Endothelial cell (in vitro differentiated cells): ENCODE data around the gene MYH11. TPM values are rescaled to one million over a fixed set of nuclear protein-coding genes. Genes with fewer than 3 reads are reported as not detected.

Experiments
- DNase-seq: peaks from one replicate; pipeline ENCODE4 v3.0.0; 2021; ENCODE audit warnings: low spot score
- H3K27ac Mint-ChIP-seq: one replicate; pipeline ENCODE4 v1.8.0; 2021; ENCODE audit warnings: mixed read lengths, inconsistent platforms; ENCODE audit not compliant: unreplicated experiment
- H3K27me3 Mint-ChIP-seq: one replicate; pipeline ENCODE4 v1.8.0; 2021; ENCODE audit warnings: mild to moderate bottlenecking, moderate library complexity, mixed read lengths, inconsistent platforms; ENCODE audit not compliant: unreplicated experiment
- H3K36me3 Mint-ChIP-seq: one replicate; pipeline ENCODE4 v1.8.0; 2021; ENCODE audit warnings: mild to moderate bottlenecking, low read depth, mixed read lengths, inconsistent platforms; ENCODE audit not compliant: unreplicated experiment
- H3K4me1 Mint-ChIP-seq: one replicate; pipeline ENCODE4 v1.8.0; 2021; ENCODE audit warnings: mild to moderate bottlenecking, mixed read lengths, inconsistent platforms; ENCODE audit not compliant: unreplicated experiment
- H3K4me3 Mint-ChIP-seq: one replicate; pipeline ENCODE4 v1.8.0; 2021; ENCODE audit warnings: mild to moderate bottlenecking, mixed read lengths, inconsistent platforms; ENCODE audit not compliant: unreplicated experiment
- H3K9me3 Mint-ChIP-seq: one replicate; pipeline ENCODE4 v1.8.0; 2021; ENCODE audit warnings: mixed read lengths, inconsistent platforms; ENCODE audit not compliant: unreplicated experiment
- total RNA-seq: library from RNA; stranded (reverse); fragmentation: NEBNext Ultra II Directional; extraction: Animal tissue kit (Norgen Biotek cat#: 25700); gene quantifications from one replicate; pipeline ENCODE4 v1.2.1, GENCODE V29; 2021; ENCODE audit not compliant: unreplicated experiment
- TF ChIP-seq, protein P1 (sequence below): fragments of 200-600 bp; sonication (generic); IDR thresholded peaks from one replicate; pipeline ENCODE4 v1.5.0; 2021; ENCODE audit warnings: antibody characterized with exemption; ENCODE audit not compliant: unreplicated experiment

Gene MYH11
- total RNA-seq, 1 donor from 2014 or later, result 0.51 TPM

DNA sequence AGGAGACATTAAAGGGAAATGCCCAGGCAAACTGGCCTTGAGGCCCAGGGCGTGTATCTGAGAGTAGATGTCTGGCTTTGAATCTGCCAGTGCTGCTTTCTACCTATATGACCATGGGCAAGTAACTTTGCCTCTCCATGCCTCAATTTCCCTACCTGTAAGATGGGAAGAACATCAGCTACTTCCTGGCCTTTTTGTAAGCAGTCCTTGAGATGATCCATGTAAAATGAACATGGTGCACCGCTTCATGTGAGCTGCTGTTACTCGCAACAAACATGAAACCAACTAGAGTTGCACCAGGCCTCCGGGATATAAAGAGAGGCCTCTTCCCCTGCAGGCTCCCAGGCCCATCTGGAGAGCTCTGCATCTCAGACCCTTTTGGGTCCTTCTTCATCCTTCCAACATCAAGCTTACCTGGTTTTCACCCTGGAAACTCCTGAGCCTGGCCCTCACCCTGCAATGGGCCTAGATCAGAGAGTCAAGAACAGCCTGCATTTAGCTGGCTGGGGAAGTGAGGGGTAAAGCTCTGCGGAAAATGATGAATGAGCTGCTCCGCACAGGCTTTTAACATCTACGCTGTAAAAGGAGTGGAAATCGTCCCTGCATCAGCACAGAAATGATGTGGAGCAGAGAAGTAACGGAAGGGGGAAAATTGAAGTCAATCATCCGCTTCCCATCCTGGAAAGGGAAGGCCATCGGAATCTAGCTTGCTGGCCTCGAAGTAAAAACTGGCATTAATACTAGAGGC lies 2.3 kb upstream of the MYH11 start:
- Mint-ChIP-seq H3K4me1 (peaks cover 5% of the 10 kb centered on the region), H3K36me3 (no peaks in the 10 kb centered on the region), H3K27me3 (peaks cover 5% of the 10 kb centered on the region), H3K4me3 (no peak overlapping the region), H3K9me3 (no peaks in the 10 kb centered on the region), H3K27ac (no peak overlapping the region)
- DNase-seq, result no peak
- TF ChIP-seq, protein P1, sequence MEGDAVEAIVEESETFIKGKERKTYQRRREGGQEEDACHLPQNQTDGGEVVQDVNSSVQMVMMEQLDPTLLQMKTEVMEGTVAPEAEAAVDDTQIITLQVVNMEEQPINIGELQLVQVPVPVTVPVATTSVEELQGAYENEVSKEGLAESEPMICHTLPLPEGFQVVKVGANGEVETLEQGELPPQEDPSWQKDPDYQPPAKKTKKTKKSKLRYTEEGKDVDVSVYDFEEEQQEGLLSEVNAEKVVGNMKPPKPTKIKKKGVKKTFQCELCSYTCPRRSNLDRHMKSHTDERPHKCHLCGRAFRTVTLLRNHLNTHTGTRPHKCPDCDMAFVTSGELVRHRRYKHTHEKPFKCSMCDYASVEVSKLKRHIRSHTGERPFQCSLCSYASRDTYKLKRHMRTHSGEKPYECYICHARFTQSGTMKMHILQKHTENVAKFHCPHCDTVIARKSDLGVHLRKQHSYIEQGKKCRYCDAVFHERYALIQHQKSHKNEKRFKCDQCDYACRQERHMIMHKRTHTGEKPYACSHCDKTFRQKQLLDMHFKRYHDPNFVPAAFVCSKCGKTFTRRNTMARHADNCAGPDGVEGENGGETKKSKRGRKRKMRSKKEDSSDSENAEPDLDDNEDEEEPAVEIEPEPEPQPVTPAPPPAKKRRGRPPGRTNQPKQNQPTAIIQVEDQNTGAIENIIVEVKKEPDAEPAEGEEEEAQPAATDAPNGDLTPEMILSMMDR, result no peak

DNA sequence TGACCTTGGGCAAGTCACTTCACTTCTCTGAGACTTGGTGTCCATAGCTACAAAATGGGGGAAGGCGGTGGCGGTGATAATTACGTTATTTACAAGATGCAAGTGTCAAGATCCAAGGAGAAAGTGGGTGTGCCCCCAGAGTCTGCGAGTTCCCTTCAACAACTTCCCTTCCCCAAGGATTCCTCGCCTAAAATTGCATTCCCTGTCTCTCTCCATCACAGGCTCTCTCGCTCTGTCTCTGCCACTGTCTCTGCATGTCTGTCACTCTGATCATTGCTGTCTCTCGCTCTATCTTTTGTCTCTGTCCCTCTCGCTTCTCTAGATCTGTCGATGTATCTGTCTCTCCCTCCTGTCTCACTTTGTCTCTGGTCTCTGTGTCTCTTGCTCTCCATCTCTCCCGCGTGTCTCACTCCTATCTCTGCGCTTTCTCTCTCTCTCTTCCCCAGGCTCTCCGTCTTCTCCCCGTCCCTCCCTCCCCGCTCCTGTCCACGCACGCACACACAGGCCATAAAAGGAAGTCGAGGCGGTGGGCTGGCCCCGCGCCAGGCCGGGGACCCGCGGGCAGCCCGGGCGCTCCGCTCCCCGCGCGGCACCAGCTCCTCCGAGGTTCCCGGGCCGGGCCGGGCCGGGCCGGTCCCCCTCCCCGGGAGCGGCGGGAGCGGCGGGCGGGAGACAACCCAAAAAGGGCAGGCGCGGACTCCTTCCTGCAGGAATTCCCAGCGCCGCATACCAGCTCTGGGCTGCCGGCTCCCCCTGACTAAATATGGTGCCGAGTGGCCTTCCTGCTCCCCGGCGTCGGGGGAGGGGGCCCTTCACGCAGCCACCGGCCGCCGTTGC lies 1.1 kb upstream of the MYH11 start:
- TF ChIP-seq, protein P1, result no peak
- Mint-ChIP-seq H3K4me1 (peaks cover 5% of the 10 kb centered on the region), H3K9me3 (no peaks in the 10 kb centered on the region), H3K4me3 (peak overlapping the region; percentile 87), H3K27ac (no peak overlapping the region), H3K27me3 (peaks cover 5% of the 10 kb centered on the region), H3K36me3 (no peaks in the 10 kb centered on the region)
- DNase-seq, result peak; percentile 34

DNA sequence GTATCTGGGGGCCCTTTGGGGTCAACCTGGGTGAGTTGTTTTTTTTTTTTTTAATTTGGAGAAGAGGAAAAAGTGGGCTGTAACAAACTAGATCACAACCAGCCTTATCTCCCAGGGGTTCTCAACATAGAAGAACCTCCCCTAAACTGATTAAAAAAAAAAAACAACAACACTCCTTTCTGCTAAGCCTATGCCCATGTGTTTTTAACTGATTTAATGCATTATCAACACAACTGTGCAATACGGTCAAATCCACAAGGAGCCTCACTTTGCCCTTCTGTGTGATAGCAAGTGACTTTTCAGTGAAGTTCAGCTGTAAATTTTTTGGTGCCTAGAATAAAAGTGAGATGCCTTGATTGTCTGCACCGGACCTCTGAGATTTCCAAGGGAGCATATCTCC lies 646 bp downstream of the MYH11 start:
- Mint-ChIP-seq H3K4me3 (peak overlapping the region; percentile 42), H3K27me3 (peaks cover 5% of the 10 kb centered on the region), H3K4me1 (peaks cover 5% of the 10 kb centered on the region), H3K27ac (no peak overlapping the region), H3K9me3 (no peaks in the 10 kb centered on the region), H3K36me3 (no peaks in the 10 kb centered on the region)
- TF ChIP-seq, protein P1, result no peak
- DNase-seq, result no peak

DNA sequence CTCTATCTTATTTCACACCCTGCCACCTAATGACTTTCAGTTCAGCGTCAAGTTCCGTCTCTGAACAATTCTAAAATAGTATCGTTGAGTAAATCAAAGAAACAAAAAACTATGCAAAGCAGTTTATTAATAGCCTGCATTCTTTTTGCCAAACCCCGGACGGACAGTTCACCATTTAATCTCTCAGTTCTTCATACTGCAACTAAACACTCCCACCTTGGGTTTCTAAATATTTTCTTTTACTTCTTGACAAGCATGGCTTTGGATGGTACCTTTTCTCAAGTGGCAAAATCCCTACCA lies 1.2 kb downstream of the MYH11 start:
- no peak for DNase-seq
- TF ChIP-seq, protein P1, result no peak
- Mint-ChIP-seq H3K9me3 (no peaks in the 10 kb centered on the region), H3K36me3 (no peaks in the 10 kb centered on the region), H3K27me3 (peaks cover 5% of the 10 kb centered on the region), H3K4me3 (no peak overlapping the region), H3K4me1 (peaks cover 5% of the 10 kb centered on the region), H3K27ac (no peak overlapping the region)
